HCT116 (cell line): ENCODE measurements around the gene SORBS1. TPM values are rescaled to one million over a fixed set of nuclear protein-coding genes. Genes with fewer than 3 reads are reported as not detected.

Experiments used
- ATAC-seq: fragments of 200-7000 bp; cut with Tn5 transposase; 2 replicates; pipeline ENCODE4 v1.9.1; 2020; ENCODE audit warnings: mild to moderate bottlenecking, moderate library complexity
- BruUV-seq: library from RNA; stranded (reverse); fragments of 400-500 nt; replicated peaks from 2 replicates; lab custom pipeline; 2021; lab: Mats Ljungman, UMichigan
- CTCF ChIA-PET: fragments of 300-600 bp; sonication (Branson Sonifier 250); formaldehyde crosslinking; loops from one replicate; lab custom pipeline; 2021; ENCODE audit warnings: antibody characterized with exemption; lab: Charles Lee
- POLR2A ChIA-PET: fragments of 300-600, 350-600 bp; sonication (Branson Sonifier 250); formaldehyde crosslinking; loops from one replicate; lab custom pipeline; 2021; ENCODE audit warnings: antibody characterized with exemption; lab: Charles Lee
- RAD21 ChIA-PET, 2 experiments: fragments of 300-600 bp; sonication (Branson Sonifier 250); formaldehyde crosslinking; loops; one replicate each; lab custom pipeline; 2023; ENCODE audit warnings: low total read pairs in 2 of 2; ENCODE audit not compliant: uncharacterized antibody in 2 of 2, unreplicated experiment in 2 of 2, low non-redundant PET in 1 of 2; lab: Charles Lee
- DNase-seq: peaks from one replicate; pipeline ENCODE4 v3.0.0-alpha.2; 2010; ENCODE audit warnings: low read depth, low spot score
- H2AFZ ChIP-seq: fragments of 200-600 bp; shearing (Covaris generic), sonication (generic); 2 replicates; pipeline ENCODE4 v1.6.1; 2017; ENCODE audit warnings: low read depth, mixed run types, mixed read lengths, antibody characterized with exemption, low read length; ENCODE audit not compliant: poor library complexity, severe bottlenecking
- H3K27ac ChIP-seq: 2 replicates; pipeline ENCODE4 v1.5.1; 2012; ENCODE audit warnings: low read depth, low read length
- H3K27me3 ChIP-seq: fragments of 200-600 bp; sonication (generic); 2 replicates; pipeline ENCODE4 v1.6.1; 2016; ENCODE audit warnings: mixed run types, low read length, mixed read lengths; ENCODE audit not compliant: insufficient read depth
- H3K36me3 ChIP-seq, 2 experiments: fragments of 200-500 bp in 1 of 2; fragments of 200-600 bp in 1 of 2; sonication (Bioruptor generic) in 1 of 2; sonication (generic) in 1 of 2; 2 replicates each; pipeline versions ENCODE4 v1.5.1 to v1.6.1; 2014 to 2016; ENCODE audit warnings: low read length in 2 of 2, inconsistent platforms in 1 of 2, mixed read lengths in 1 of 2, mixed run types in 1 of 2; ENCODE audit not compliant: insufficient read depth in 2 of 2, control insufficient read depth in 1 of 2
- H3K4me1 ChIP-seq, 2 experiments: fragments of 200-600 bp in 1 of 2; sonication (generic) in 1 of 2; 2 replicates each; pipeline versions ENCODE4 v1.5.1 to v1.6.1; 2012 to 2017; ENCODE audit warnings: low read length in 2 of 2, inconsistent platforms in 1 of 2, mild to moderate bottlenecking in 1 of 2, mixed read lengths in 1 of 2, mixed run types in 1 of 2, moderate library complexity in 1 of 2; ENCODE audit not compliant: insufficient read depth in 2 of 2, control insufficient read depth in 1 of 2
- H3K4me2 ChIP-seq: fragments of 200-600 bp; sonication (generic); 2 replicates; pipeline ENCODE4 v1.6.1; 2017; ENCODE audit warnings: mixed run types, low read length, mixed read lengths
- H3K4me3 ChIP-seq, 2 experiments: fragments of 200-600 bp in 1 of 2; sonication (generic) in 1 of 2; replicated peaks in 1 of 2; 2 replicates each; pipeline ENCODE4 v1.5.1; 2011 to 2016; ENCODE audit warnings: low read length in 2 of 2, control low read depth in 1 of 2, low read depth in 1 of 2, mild to moderate bottlenecking in 1 of 2, mixed read lengths in 1 of 2, mixed run types in 1 of 2
- H3K79me2 ChIP-seq: fragments of 200-600 bp; sonication (generic); 2 replicates; pipeline ENCODE4 v1.6.1; 2017; ENCODE audit warnings: mild to moderate bottlenecking, mixed run types, low read length, moderate library complexity, mixed read lengths; ENCODE audit not compliant: insufficient read depth
- H3K9ac ChIP-seq: fragments of 200-600 bp; sonication (generic); 2 replicates; pipeline ENCODE4 v1.6.1; 2016; ENCODE audit warnings: low read length, mixed read lengths
- H3K9me2 ChIP-seq: fragments of 200-600 bp; sonication (generic), shearing (Covaris generic); 2 replicates; pipeline ENCODE4 v1.6.1; 2017; ENCODE audit warnings: mixed run types, mild to moderate bottlenecking, moderate library complexity; ENCODE audit not compliant: insufficient read depth
- H3K9me3 ChIP-seq, 2 experiments: fragments of 200-500 bp in 1 of 2; fragments of 200-600 bp in 1 of 2; sonication (Bioruptor generic) in 1 of 2; sonication (generic) in 1 of 2; 2 replicates each; pipeline ENCODE4 v1.6.1; 2014 to 2017; ENCODE audit warnings: low read length in 2 of 2, mixed read lengths in 2 of 2, inconsistent platforms in 1 of 2, low read depth in 1 of 2, mild to moderate bottlenecking in 1 of 2, mixed run types in 1 of 2, moderate library complexity in 1 of 2; ENCODE audit not compliant: control insufficient read depth in 1 of 2, insufficient read depth in 1 of 2
- H4K20me1 ChIP-seq: fragments of 200-600 bp; sonication (generic), shearing (Covaris generic); 2 replicates; pipeline ENCODE4 v1.6.1; 2017; ENCODE audit warnings: mixed run types, mild to moderate bottlenecking, moderate library complexity; ENCODE audit not compliant: insufficient read depth
- ATF3 ChIP-seq: IDR thresholded peaks from 2 replicates; pipeline ENCODE4 v1.6.1; 2012
- CEBPB ChIP-seq: IDR thresholded peaks from 2 replicates; pipeline ENCODE4 v1.6.1; 2012; ENCODE audit warnings: low read depth
- CTCF ChIP-seq, 3 experiments: fragments of 200-600 bp in 1 of 3; sonication (generic) in 1 of 3; IDR thresholded peaks in 2 of 3; conservative IDR thresholded peaks in 1 of 3; 2 replicates each; pipeline ENCODE4 v1.5.1; 2012 to 2017; ENCODE audit warnings: low read depth in 2 of 3, low read length in 2 of 3, antibody characterized with exemption in 1 of 3, borderline replicate concordance in 1 of 3, control low read depth in 1 of 3, mild to moderate bottlenecking in 1 of 3, mixed read lengths in 1 of 3, mixed run types in 1 of 3, moderate library complexity in 1 of 3; ENCODE audit not compliant: insufficient read depth in 1 of 3
- EGR1 ChIP-seq: IDR thresholded peaks from 2 replicates; pipeline ENCODE4 v1.6.1; 2012; ENCODE audit warnings: low read depth
- ELF1 ChIP-seq: IDR thresholded peaks from 2 replicates; pipeline ENCODE4 v1.6.1; 2012; ENCODE audit warnings: low read depth, borderline replicate concordance
- EZH2 ChIP-seq: fragments of 200-600 bp; sonication (generic); IDR thresholded peaks from 2 replicates; pipeline ENCODE4 v1.6.1; 2017; ENCODE audit warnings: antibody characterized with exemption, mixed run types
- EZH2phosphoT487 ChIP-seq: fragments of 200-600 bp; IDR thresholded peaks from 2 replicates; pipeline ENCODE4 v1.6.1; 2018; ENCODE audit warnings: antibody characterized with exemption, borderline replicate concordance
- FOSL1 ChIP-seq: IDR thresholded peaks from 2 replicates; pipeline ENCODE4 v1.6.1; 2012; ENCODE audit warnings: low read depth
- JUND ChIP-seq: IDR thresholded peaks from 2 replicates; pipeline ENCODE4 v1.6.1; 2012
- POLR2A ChIP-seq: IDR thresholded peaks from 2 replicates; pipeline ENCODE4 v1.7.0; 2011; ENCODE audit warnings: borderline replicate concordance; ENCODE audit not compliant: insufficient read depth, insufficient read length; ENCODE audit errors: extremely low read depth
- POLR2AphosphoS5 ChIP-seq: IDR thresholded peaks from 2 replicates; pipeline ENCODE4 v1.6.1; 2011; ENCODE audit warnings: mild to moderate bottlenecking, low read depth, low read length, moderate library complexity
- RAD21 ChIP-seq: IDR thresholded peaks from 2 replicates; pipeline ENCODE4 v1.6.1; 2012; ENCODE audit warnings: low read depth, mild to moderate bottlenecking
- REST ChIP-seq: IDR thresholded peaks from 2 replicates; pipeline ENCODE4 v1.6.1; 2012; ENCODE audit warnings: low read depth
- SIN3A ChIP-seq: IDR thresholded peaks from 2 replicates; pipeline ENCODE4 v1.6.1; 2012; ENCODE audit warnings: low read depth
- SRF ChIP-seq: IDR thresholded peaks from 2 replicates; pipeline ENCODE4 v1.6.1; 2012; ENCODE audit warnings: low read depth
- TCF7L2 ChIP-seq: IDR thresholded peaks from 2 replicates; pipeline ENCODE4 v1.7.0; 2011; ENCODE audit warnings: borderline replicate concordance, inconsistent platforms; ENCODE audit not compliant: insufficient read depth, insufficient read length; ENCODE audit errors: extremely low read depth
- YY1 ChIP-seq: IDR thresholded peaks from 2 replicates; pipeline ENCODE4 v1.6.1; 2011; ENCODE audit warnings: low read length, low read depth, moderate library complexity, mild to moderate bottlenecking; ENCODE audit not compliant: insufficient replicate concordance; ENCODE audit errors: extremely low read depth
- ZNF274 ChIP-seq: fragments of 200-500 bp; sonication (Bioruptor generic); IDR thresholded peaks from 2 replicates; pipeline ENCODE4 v1.6.1; 2014; ENCODE audit warnings: mild to moderate bottlenecking, low read depth, low read length, inconsistent platforms
- intact Hi-C: fragments of 100-400 bp; cut with micrococcal nuclease; formaldehyde crosslinking; loops from 2 replicates; pipeline ENCODE4 v1.10.0; 2022
- total RNA-seq: library from RNA; stranded (reverse); gene quantifications from one replicate; pipeline ENCODE4 v1.2.1, GENCODE V29; 2021; ENCODE audit not compliant: unreplicated experiment
- TF ChIP-seq, protein P1 (sequence below): IDR thresholded peaks from 2 replicates; pipeline ENCODE4 v1.6.1; 2011; ENCODE audit warnings: mild to moderate bottlenecking, low read length, moderate library complexity; ENCODE audit not compliant: insufficient replicate concordance; ENCODE audit errors: extremely low read depth

The SORBS1 gene
- total RNA-seq, 1 experiment from 2014 or later = 3.4 TPM

GRCh38 chr10:95545981-95546380 is 15.2 kb downstream of the SORBS1 start:
- Histone ChIP-seq H3K27ac (no peak overlapping the region), H3K79me2 (no peaks in the 10 kb centered on the region), H3K9me3 (no peaks in the 10 kb centered on the region), H3K4me2 (no peak overlapping the region), H3K4me3 (no peak overlapping the region), H3K9me2 (no peaks in the 10 kb centered on the region), H3K36me3 (no peaks in the 10 kb centered on the region), H4K20me1 (no peaks in the 10 kb centered on the region), H3K9ac (no peak overlapping the region), H2AFZ (no peak overlapping the region), H3K27me3 (peaks cover 10% of the 10 kb centered on the region; the same call in 1 of the 2 replicates), H3K4me1 (no peaks in the 10 kb centered on the region)
- RAD21 ChIA-PET = no interaction called here
- no peak for DNase-seq
- no peak for TF ChIP-seq SIN3A
- no peak for TF ChIP-seq ATF3
- TF ChIP-seq FOSL1 = no peak
- TF ChIP-seq SRF = no peak
- no peak for TF ChIP-seq YY1
- no peak for TF ChIP-seq EZH2phosphoT487
- no peak for TF ChIP-seq EZH2
- no peak for TF ChIP-seq EGR1
- TF ChIP-seq, protein P1, sequence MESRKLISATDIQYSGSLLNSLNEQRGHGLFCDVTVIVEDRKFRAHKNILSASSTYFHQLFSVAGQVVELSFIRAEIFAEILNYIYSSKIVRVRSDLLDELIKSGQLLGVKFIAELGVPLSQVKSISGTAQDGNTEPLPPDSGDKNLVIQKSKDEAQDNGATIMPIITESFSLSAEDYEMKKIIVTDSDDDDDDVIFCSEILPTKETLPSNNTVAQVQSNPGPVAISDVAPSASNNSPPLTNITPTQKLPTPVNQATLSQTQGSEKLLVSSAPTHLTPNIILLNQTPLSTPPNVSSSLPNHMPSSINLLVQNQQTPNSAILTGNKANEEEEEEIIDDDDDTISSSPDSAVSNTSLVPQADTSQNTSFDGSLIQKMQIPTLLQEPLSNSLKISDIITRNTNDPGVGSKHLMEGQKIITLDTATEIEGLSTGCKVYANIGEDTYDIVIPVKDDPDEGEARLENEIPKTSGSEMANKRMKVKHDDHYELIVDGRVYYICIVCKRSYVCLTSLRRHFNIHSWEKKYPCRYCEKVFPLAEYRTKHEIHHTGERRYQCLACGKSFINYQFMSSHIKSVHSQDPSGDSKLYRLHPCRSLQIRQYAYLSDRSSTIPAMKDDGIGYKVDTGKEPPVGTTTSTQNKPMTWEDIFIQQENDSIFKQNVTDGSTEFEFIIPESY = no peak
- no peak for TF ChIP-seq ELF1
- no peak for TF ChIP-seq ZNF274
- TF ChIP-seq JUND = no peak
- no peak for TF ChIP-seq CTCF (IDR thresholded peaks at IDR 0.05 in 2 of 3, conservative IDR thresholded peaks at IDR 0.05 in 1 of 3; ENCODE audit: borderline replicate concordance in 1 of 3, insufficient read depth in 1 of 3, low read depth in 2 of 3, low read length in 2 of 3)
- no peak for TF ChIP-seq TCF7L2
- no peak for TF ChIP-seq REST
- TF ChIP-seq RAD21 = no peak
- TF ChIP-seq CEBPB = no peak
- TF ChIP-seq POLR2AphosphoS5 = no peak
- TF ChIP-seq POLR2A = no peak
- intact Hi-C loops = no loop called here
- no TSS peak for BruUV-seq
- ATAC-seq = no peak
- POLR2A ChIA-PET = no interaction called here
- CTCF ChIA-PET = no interaction called here
